ENCODE measurements around the gene SRCIN1.

SRCIN1 gene

GRCh38 chr17:38578229-38579082 is 27.3 kb downstream of the SRCIN1 start:
- no peak for DNase-seq

- no peak for DNase-seq
Measured at GRCh38 chr17:38577645-38578173, 28.0 kb downstream of the SRCIN1 start.

GRCh38 chr17:38577244-38577643 is 28.5 kb downstream of the SRCIN1 start:
- no peak for DNase-seq

DNA sequence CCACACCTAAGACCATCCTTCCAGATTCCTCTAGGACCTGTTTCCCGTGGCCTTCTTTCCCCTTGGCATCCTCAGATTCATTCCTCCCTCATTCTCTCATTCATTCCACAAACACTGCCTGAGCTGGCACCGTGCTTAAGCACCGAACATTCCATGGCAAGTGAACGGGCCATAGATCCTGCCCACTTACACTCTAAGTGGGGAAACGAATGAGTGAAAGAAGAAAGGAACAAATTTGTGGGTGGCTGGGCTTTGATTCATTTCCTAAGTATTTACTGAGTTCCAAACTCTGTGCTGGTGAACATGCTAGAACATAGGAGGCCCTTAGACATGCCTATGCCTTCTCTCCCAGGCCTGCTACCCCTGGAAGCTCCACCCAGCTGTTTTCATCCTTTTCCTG is 30.0 kb downstream of the SRCIN1 start:
- DNase-seq = no peak

GRCh38 chr17:38574712-38575111 is 31.0 kb downstream of the SRCIN1 start:
- no peak for DNase-seq

DNA sequence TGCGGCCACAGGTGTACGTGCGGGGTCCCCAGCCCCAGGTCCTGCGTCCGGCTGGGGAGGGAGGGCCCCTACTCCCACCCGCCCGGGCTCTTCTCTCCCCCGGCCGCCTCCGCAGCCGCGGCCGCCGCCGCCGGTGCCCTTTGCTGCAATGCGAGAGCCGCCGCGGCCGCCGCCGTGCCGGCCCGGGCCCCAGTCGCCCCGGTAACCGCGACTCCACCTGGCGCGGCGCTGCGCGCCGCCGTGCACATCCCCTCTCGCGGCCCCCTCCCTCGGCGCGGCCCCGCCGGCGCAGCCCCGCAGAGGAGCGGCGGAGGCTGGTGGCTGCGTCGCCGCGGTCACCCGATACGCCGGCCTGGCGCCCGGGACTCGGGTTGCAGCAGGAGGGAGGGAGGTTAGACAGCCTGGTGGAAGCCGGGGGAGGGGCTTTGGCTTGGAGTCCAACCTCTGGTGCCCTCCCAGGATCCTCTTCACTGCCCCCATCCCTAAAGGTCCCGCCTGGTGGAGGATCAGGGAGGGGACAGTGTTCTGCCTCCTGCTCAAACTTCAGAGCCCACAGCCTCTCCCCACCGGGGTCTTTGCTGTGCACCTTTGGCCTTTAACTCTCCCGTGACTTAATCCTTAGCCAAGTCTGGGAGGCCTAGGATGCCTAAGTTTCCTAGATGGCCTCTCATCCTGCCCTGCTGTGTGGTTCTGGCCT is 32.9 kb downstream of the SRCIN1 start:
- DNase-seq = no peak

DNA sequence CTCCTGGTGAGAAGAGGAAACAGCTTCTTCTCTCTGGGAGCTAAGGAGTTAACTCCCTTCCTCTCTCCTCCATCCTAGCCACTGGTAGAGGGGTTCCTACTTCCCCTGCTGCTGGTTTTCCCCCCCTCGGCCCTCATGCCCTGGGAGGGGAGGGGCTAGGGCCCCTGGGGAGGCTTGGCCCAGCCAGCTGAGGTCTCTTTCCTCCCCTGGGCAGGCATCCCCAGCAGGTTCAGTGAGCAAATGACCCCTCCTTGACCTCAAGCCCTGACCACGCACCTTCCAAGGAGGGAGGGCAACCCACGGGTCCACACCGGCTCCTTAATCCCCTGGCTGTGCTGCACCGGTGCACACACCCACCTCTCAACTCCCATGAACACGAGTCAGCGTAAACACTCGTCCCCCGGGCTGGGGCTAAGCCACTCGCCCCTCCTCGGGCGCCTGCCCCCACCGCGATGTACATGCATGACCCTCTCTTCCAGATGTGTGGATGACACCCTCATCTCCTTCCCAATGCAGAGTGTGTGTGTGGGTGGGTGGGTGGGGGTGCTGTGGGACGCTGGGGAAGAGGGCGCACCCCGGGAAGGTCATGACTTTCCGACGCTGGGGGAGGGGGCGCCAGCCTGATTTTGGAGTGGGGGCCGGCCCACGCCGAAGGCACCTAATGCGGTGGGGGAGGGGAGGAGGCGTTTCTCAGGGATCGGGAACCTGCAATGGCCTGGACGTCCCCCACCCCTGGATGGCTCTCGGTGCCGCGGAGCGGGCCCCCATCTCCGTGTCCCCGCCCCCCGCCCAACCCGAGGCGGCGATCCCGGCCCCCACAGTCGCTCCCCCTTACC is 33.7 kb downstream of the SRCIN1 start:
- DNase-seq = no peak

GRCh38 chr17:38569701-38570512 is 35.8 kb downstream of the SRCIN1 start:
- DNase-seq = no peak

- DNase-seq = no peak
Measured at GRCh38 chr17:38568845-38569510, 36.8 kb downstream of the SRCIN1 start.

- no peak for DNase-seq
Measured at GRCh38 chr17:38568274-38568673, 37.5 kb downstream of the SRCIN1 start.

GRCh38 chr17:38567350-38567749 is 38.4 kb downstream of the SRCIN1 start:
- no peak for DNase-seq

- no peak for DNase-seq
Measured at GRCh38 chr17:38566666-38567031, 39.1 kb downstream of the SRCIN1 start.

DNA sequence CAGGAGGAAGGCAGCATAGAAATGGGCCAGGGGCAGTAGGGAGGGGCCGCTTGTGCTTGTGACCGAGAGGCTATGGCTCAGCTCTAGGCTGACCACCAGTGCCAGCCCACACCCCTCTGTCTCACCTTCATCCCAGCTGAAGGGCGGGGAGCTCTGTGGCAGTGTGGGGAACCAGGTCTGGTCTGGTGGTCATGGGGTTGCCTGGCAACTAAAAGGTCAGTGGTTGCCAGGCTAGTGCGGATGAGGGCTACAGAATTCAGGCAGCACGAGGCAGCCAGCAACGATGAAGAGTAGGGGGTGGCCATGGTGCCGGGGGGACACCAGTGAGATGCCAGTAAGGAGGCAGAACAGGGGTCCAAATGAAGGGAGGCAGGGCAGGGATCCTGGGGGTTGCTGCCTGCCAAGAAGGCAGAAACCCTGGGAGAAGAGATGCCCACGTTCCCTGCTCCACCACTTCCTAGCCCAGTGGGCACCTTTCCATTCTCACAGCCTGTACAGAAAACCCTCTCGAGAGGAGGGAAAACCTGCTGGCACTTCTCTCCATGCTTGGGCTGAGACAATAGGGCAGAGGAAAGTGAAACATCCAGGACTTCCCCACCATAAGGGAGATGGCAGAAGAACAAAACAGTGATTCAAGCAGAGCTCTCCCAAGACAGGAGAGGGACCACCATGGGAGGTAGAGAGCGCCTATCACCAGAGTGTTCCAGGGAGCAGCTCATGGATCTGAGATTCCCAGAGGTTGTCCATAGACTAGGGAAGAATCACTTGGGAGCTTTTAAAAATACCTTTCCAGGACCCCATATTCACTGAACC is 39.7 kb downstream of the SRCIN1 start:
- no peak for DNase-seq

GRCh38 chr17:38564869-38565268 is 40.9 kb downstream of the SRCIN1 start:
- DNase-seq = no peak

GRCh38 chr17:38564254-38564837 is 41.4 kb downstream of the SRCIN1 start:
- DNase-seq = no peak

DNA sequence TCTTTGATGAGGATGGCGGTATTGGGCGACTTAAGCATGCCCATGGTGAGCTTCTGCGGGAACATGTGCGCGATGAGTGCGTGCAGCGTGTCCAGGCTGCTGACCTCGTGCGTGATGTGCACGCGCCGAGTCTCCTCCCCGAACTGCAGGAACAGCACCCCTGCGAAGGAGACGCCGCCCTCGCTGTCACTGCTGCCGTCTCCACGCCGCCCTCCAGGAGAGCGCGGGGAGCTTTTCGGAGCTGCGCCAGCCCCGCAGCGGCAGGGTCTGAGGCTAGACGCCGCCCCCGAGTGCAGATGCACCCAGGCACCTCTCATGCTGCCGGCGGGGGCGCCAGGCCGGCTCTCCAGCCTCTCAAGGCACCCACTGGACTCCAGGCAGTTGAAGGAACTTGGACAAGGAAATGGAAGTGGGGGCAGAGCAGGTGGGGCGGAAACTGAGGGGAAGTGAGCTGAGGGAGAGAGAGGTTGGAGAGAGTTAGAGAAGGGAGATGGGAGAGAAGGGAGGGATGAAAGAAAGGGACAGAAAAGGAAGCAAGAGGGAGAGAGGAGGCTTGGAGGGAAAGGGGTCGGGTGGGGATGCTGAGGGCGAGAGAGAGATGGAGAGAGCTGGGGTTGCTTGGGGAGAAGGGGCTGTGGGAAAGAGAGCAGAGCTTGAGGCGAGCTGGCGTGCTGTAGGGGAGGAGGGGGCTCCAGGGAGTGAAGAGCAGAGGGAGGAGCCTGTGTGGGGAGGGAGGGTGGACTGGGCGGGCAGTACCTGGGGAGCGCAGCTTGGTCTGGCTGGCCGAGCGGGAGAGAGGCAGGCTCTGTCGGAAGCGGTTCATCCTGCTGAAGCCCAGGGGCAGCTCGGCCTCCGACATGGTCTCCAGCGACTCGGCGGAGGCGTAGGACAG is 42.1 kb downstream of the SRCIN1 start:
- DNase-seq = no peak

DNA sequence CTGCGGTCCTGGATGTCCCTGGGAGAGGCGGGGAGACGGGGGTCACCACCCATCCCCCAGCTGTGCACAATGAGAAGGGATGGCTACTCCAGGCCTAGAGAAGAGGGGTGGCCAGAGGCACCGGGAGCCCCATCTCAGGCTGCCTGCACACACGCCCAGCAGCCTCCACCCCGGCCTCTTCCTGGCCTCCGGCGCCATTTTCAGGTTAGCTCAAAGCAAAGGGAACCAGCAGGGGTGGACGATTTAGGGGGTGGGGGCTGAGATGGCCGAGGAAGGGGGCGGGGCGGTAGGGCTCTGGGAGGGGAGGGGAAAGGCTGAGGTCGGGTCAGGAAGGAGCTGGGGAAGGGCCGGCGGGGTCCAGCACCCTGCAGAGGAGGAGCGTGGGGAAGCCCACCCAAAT is 42.8 kb downstream of the SRCIN1 start:
- no peak for DNase-seq

DNA sequence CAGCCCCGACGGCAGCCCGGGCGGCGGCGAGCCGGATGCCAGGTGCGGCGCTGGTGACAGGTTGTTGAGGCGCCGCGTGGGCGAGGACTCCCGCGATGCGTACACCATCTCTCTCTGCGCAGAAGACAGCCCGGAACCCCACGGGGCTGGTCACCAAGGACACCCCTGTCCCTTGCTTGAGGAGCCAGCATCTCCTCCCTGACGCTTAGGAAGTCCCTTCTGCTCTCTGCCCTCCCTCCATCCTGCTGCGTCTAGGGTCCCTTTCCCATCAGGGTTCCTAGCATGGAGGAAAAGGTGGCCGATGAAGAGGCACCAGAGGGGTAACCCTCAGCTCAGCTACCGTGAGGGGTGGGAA is 43.6 kb downstream of the SRCIN1 start:
- no peak for DNase-seq

- no peak for DNase-seq
Measured at GRCh38 chr17:38561416-38562214, 44.1 kb downstream of the SRCIN1 start.

Data from activated CD8-positive, alpha-beta memory T cell treated with anti-CD3 and anti-CD28 coated beads, Interleukin-2, amount 50 U/mL, for 48 hours (primary cell).